ENCODE results near the gene CD300LF. TPM values are rescaled to one million over a fixed set of nuclear protein-coding genes. Genes with fewer than 3 reads are reported as not detected.

Gene CD300LF
- total and polyA plus RNA-seq, 12 donors: 0.33 to 6.3 (median 1.3) TPM; not detected in 1

GRCh38 chr17:74737299-74738050 lies 24.8 kb upstream of the CD300LF start:
- WGBS, 4 donors: 4 to 8% (median 5%) methylated on average over 21 to 38 of the region's 38 CpGs
- Histone ChIP-seq H3K27me3 (peaks cover 36% of the 10 kb centered on the region), H3K9me3 (replicated peaks in 1 of 3) (no peaks in the 10 kb centered on the region), H3K4me1 (replicated peaks in 1 of 2) (peaks cover 0 to 15% of the 10 kb centered on the region in 2 donors), H3K27ac (no peak overlapping the region), H3K36me3 (replicated peaks in 1 of 2) (no peaks in the 10 kb centered on the region), H3K4me3 (peak overlapping the region in 1 of 4 donors; percentile 25)
- TF ChIP-seq, protein P1, sequence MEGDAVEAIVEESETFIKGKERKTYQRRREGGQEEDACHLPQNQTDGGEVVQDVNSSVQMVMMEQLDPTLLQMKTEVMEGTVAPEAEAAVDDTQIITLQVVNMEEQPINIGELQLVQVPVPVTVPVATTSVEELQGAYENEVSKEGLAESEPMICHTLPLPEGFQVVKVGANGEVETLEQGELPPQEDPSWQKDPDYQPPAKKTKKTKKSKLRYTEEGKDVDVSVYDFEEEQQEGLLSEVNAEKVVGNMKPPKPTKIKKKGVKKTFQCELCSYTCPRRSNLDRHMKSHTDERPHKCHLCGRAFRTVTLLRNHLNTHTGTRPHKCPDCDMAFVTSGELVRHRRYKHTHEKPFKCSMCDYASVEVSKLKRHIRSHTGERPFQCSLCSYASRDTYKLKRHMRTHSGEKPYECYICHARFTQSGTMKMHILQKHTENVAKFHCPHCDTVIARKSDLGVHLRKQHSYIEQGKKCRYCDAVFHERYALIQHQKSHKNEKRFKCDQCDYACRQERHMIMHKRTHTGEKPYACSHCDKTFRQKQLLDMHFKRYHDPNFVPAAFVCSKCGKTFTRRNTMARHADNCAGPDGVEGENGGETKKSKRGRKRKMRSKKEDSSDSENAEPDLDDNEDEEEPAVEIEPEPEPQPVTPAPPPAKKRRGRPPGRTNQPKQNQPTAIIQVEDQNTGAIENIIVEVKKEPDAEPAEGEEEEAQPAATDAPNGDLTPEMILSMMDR (IDR thresholded peaks at IDR 0.05): peak in 4 of 6 experiments; percentile 12 to 47 (median 36)
- no peak for TF ChIP-seq POLR2A (IDR thresholded peaks at IDR 0.05)
- intact Hi-C loops (cut with DNase I): loop anchor here (5.0 to 10.0 kb wide), 2 partner anchors 80 to 83 kb away; no protein-coding TSS in a partner anchor
- peak in 1 of 7 donors; percentile 27 for DNase-seq

GRCh38 chr17:74736513-74737298 lies 24.0 kb upstream of the CD300LF start, which contains the start of gene RAB37:
Gene RAB37 (plus strand): TSS chr17:74737256. CDS start chr17:74737273, 17 bp downstream.
- TF ChIP-seq, protein P1 (IDR thresholded peaks at IDR 0.05): peak in 5 of 6 experiments; percentile 13 to 45 (median 37)
- TF ChIP-seq POLR2A (IDR thresholded peaks at IDR 0.05): no peak
- peaks cover 36% of the 10 kb centered on the region for H3K27me3 ChIP-seq
- WGBS, 4 donors: 4 to 80% (median 8%) methylated on average over 1 to 67 of the region's 67 CpGs
- H3K9me3 ChIP-seq (replicated peaks in 1 of 3): no peaks in the 10 kb centered on the region
- intact Hi-C loops (cut with DNase I): loop anchor here (5.0 to 10.0 kb wide), 2 partner anchors 79 to 82 kb away; no protein-coding TSS in a partner anchor
- no peak within 1 kb of the TSS for H3K27ac ChIP-seq
- H3K4me3 ChIP-seq: peak within 1 kb of the TSS in 1 of 4 donors; percentile 25
- DNase-seq: peak in 2 of 7 donors; percentile 20 to 59
- H3K4me1 ChIP-seq (replicated peaks in 1 of 2): peaks cover 0 to 15% of the 10 kb centered on the region in 2 donors
- H3K36me3 ChIP-seq (replicated peaks in 1 of 2): no peaks in the 10 kb centered on the region

GRCh38 chr17:74734256-74734655 lies 21.5 kb upstream of the CD300LF start:
- no peak for DNase-seq
- H3K27me3 ChIP-seq: peaks cover 22% of the 10 kb centered on the region
- WGBS, 4 donors: 89 to 97% (median 91%) methylated on average over 3 of the region's 3 CpGs

More at GRCh38 chr17:74734256-74734655, 21.5 kb upstream of the CD300LF start:
- peaks cover 0 to 15% of the 10 kb centered on the region in 2 donors for H3K4me1 ChIP-seq (replicated peaks in 1 of 2)
- no peaks in the 10 kb centered on the region for H3K36me3 ChIP-seq (replicated peaks in 1 of 2)
- no peak overlapping the region for H3K4me3 ChIP-seq
- H3K9me3 ChIP-seq (replicated peaks in 1 of 3): no peaks in the 10 kb centered on the region
- no peak overlapping the region for H3K27ac ChIP-seq
- TF ChIP-seq POLR2A (IDR thresholded peaks at IDR 0.05): no peak
- TF ChIP-seq, protein P1 (IDR thresholded peaks at IDR 0.05): no peak
- intact Hi-C loops (cut with DNase I): loop anchor here in 1 of 2 donors (10.0 kb wide), 1 partner anchor 79 kb away; no protein-coding TSS in a partner anchor
